GM19397 (cell line): ENCODE measurements around the gene RGS8.

Source experiments
- ATAC-seq: cut with Tn5 transposase; IDR thresholded peaks from one replicate; pipeline ENCODE4 v1.9.1; 2021; ENCODE audit warnings: mild to moderate bottlenecking, moderate library complexity; ENCODE audit not compliant: unreplicated experiment

The RGS8 gene

GRCh38 chr1:182672487-182672836, 11.9 kb downstream of the RGS8 start:
- ATAC-seq: no peak

GRCh38 chr1:182671750-182672486, 12.5 kb downstream of the RGS8 start:
- no peak for ATAC-seq

- no peak for ATAC-seq
Measured at GRCh38 chr1:182670032-182670749, 14.2 kb downstream of the RGS8 start.

- no peak for ATAC-seq
Measured at GRCh38 chr1:182669266-182669665, 15.1 kb downstream of the RGS8 start.

GRCh38 chr1:182668521-182669054, 15.8 kb downstream of the RGS8 start:
- ATAC-seq: no peak

- ATAC-seq: no peak
Measured at GRCh38 chr1:182667848-182668505, 16.4 kb downstream of the RGS8 start.

- no peak for ATAC-seq
Measured at GRCh38 chr1:182666706-182667105, 17.7 kb downstream of the RGS8 start.

GRCh38 chr1:182664296-182664695, 20.1 kb downstream of the RGS8 start:
- ATAC-seq: no peak

- ATAC-seq: no peak
Measured at GRCh38 chr1:182662956-182663355, 21.4 kb downstream of the RGS8 start.

GRCh38 chr1:182662121-182662890, 22.1 kb downstream of the RGS8 start:
- ATAC-seq: no peak

GRCh38 chr1:182658055-182658454, 26.3 kb downstream of the RGS8 start:
- no peak for ATAC-seq

- ATAC-seq: no peak
Measured at GRCh38 chr1:182656842-182657397, 27.5 kb downstream of the RGS8 start.

- no peak for ATAC-seq
Measured at GRCh38 chr1:182653986-182654385, 30.4 kb downstream of the RGS8 start.

- no peak for ATAC-seq
Measured at GRCh38 chr1:182652933-182653332, 31.5 kb downstream of the RGS8 start.

GRCh38 chr1:182651339-182651724, 33.1 kb downstream of the RGS8 start:
- no peak for ATAC-seq

- ATAC-seq: no peak
Measured at GRCh38 chr1:182650678-182651338, 33.6 kb downstream of the RGS8 start.

- ATAC-seq: no peak
Measured at GRCh38 chr1:182649041-182649440, 35.3 kb downstream of the RGS8 start.

- ATAC-seq: no peak
Measured at GRCh38 chr1:182646739-182647138, 37.6 kb downstream of the RGS8 start.

- no peak for ATAC-seq
Measured at GRCh38 chr1:182644886-182645285, 39.5 kb downstream of the RGS8 start.

- no peak for ATAC-seq
Measured at GRCh38 chr1:182643699-182644098, 40.7 kb downstream of the RGS8 start.
